Measurements from ENCODE around the gene DPP3. TPM values are rescaled to one million over a fixed set of nuclear protein-coding genes. Genes with fewer than 3 reads are reported as not detected.

The DPP3 gene
- total RNA-seq, 1 donor from 2014 or later = 13.6 TPM

- TF ChIP-seq CTCF (IDR thresholded peaks at IDR 0.05; ENCODE audit: borderline replicate concordance) = no peak
Observed at GRCh38 chr11:66548774-66549630, 68.8 kb downstream of the DPP3 start.

GRCh38 chr11:66549696-66550095 is 69.5 kb downstream of the DPP3 start:
- Histone ChIP-seq H3K36me3 (no peaks in the 10 kb centered on the region), H3K27ac (replicated peaks) (no peak overlapping the region), H3K4me3 (no peak overlapping the region), H3K4me1 (peaks cover 22% of the 10 kb centered on the region), H3K9me3 (replicated peaks) (no peaks in the 10 kb centered on the region), H3K27me3 (ENCODE audit: low read depth) (peaks cover 4% of the 10 kb centered on the region)
- no peak for TF ChIP-seq CTCF (IDR thresholded peaks at IDR 0.05; ENCODE audit: borderline replicate concordance)
- intact Hi-C loops (cut with micrococcal nuclease) = no loop called here
- no peak for DNase-seq

More at GRCh38 chr11:66548774-66549630, 68.8 kb downstream of the DPP3 start:
- H3K36me3 ChIP-seq = no peaks in the 10 kb centered on the region
- H3K4me1 ChIP-seq = peaks cover 29% of the 10 kb centered on the region
- H3K27me3 ChIP-seq (ENCODE audit: low read depth) = no peaks in the 10 kb centered on the region
- DNase-seq = no peak
- H3K27ac ChIP-seq (replicated peaks) = no peak overlapping the region
- intact Hi-C loops (cut with micrococcal nuclease) = no loop called here
- no peak overlapping the region for H3K4me3 ChIP-seq
- H3K9me3 ChIP-seq (replicated peaks) = no peaks in the 10 kb centered on the region

GRCh38 chr11:66550887-66551286 is 70.7 kb downstream of the DPP3 start:
- H3K27ac ChIP-seq (replicated peaks) = no peak overlapping the region
- peaks cover 11% of the 10 kb centered on the region for H3K4me1 ChIP-seq
- TF ChIP-seq CTCF (IDR thresholded peaks at IDR 0.05; ENCODE audit: borderline replicate concordance) = no peak
- peaks cover 15% of the 10 kb centered on the region for H3K27me3 ChIP-seq (ENCODE audit: low read depth)
- no peak for DNase-seq
- H3K4me3 ChIP-seq = no peak overlapping the region
- H3K36me3 ChIP-seq = no peaks in the 10 kb centered on the region
- intact Hi-C loops (cut with micrococcal nuclease) = no loop called here
- no peaks in the 10 kb centered on the region for H3K9me3 ChIP-seq (replicated peaks)

GRCh38 chr11:66554602-66555001 is 74.4 kb downstream of the DPP3 start:
- no peak overlapping the region for H3K4me3 ChIP-seq
- no peak overlapping the region for H3K27ac ChIP-seq (replicated peaks)
- H3K36me3 ChIP-seq = no peaks in the 10 kb centered on the region
- peaks cover 46% of the 10 kb centered on the region for H3K27me3 ChIP-seq (ENCODE audit: low read depth)
- no peaks in the 10 kb centered on the region for H3K9me3 ChIP-seq (replicated peaks)
- DNase-seq = no peak
- intact Hi-C loops (cut with micrococcal nuclease) = no loop called here
- H3K4me1 ChIP-seq = peaks cover 10% of the 10 kb centered on the region
- TF ChIP-seq CTCF (IDR thresholded peaks at IDR 0.05; ENCODE audit: borderline replicate concordance) = no peak

- no peak for TF ChIP-seq CTCF (IDR thresholded peaks at IDR 0.05; ENCODE audit: borderline replicate concordance)
- Histone ChIP-seq H3K36me3 (no peaks in the 10 kb centered on the region), H3K27me3 (ENCODE audit: low read depth) (peaks cover 46% of the 10 kb centered on the region), H3K9me3 (replicated peaks) (no peaks in the 10 kb centered on the region), H3K4me1 (peaks cover 10% of the 10 kb centered on the region), H3K27ac (replicated peaks) (no peak overlapping the region), H3K4me3 (no peak overlapping the region)
- intact Hi-C loops (cut with micrococcal nuclease) = no loop called here
- no peak for DNase-seq
Observed at GRCh38 chr11:66555416-66555815, 75.2 kb downstream of the DPP3 start.

All from left ventricle myocardium inferior (tissue), 1 donor.